MCF 10A (cell line): ENCODE results near the gene LRP1B. TPM values are rescaled to one million over a fixed set of nuclear protein-coding genes. Genes with fewer than 3 reads are reported as not detected.

Experiments
- BruUV-seq: library from RNA; stranded (reverse); fragments of 400-500 nt; replicated peaks from 2 replicates; lab custom pipeline; 2021; lab: Mats Ljungman, UMichigan
- CTCF ChIA-PET: fragments of 300-600 bp; sonication (Branson Sonifier 250); formaldehyde crosslinking; extraction: SDS; loops from one replicate; lab custom pipeline; 2021; ENCODE audit warnings: antibody characterized with exemption, inconsistent platforms; lab: Yijun Ruan, JAX
- POLR2A ChIA-PET: fragments of 300-600, 350-650 bp; sonication (Branson Sonifier 250); formaldehyde crosslinking; extraction: SDS; loops from one replicate; lab custom pipeline; 2020; ENCODE audit warnings: antibody characterized with exemption, inconsistent platforms; lab: Yijun Ruan, JAX
- DNase-seq: peaks from one replicate; pipeline ENCODE4 v3.0.0-alpha.2; 2018; ENCODE audit not compliant: unreplicated experiment
- H3K27ac Mint-ChIP-seq: one replicate; pipeline ENCODE4 v1.8.0; 2022; ENCODE audit warnings: mild to moderate bottlenecking, low read depth, mixed read lengths; ENCODE audit not compliant: unreplicated experiment
- H3K27me3 Mint-ChIP-seq: one replicate; pipeline ENCODE4 v1.8.0; 2022; ENCODE audit warnings: mixed read lengths; ENCODE audit not compliant: insufficient read depth, unreplicated experiment
- H3K36me3 Mint-ChIP-seq: one replicate; pipeline ENCODE4 v1.8.0; 2022; ENCODE audit warnings: mild to moderate bottlenecking, moderate library complexity, mixed read lengths; ENCODE audit not compliant: insufficient read depth, unreplicated experiment
- H3K4me1 Mint-ChIP-seq: one replicate; pipeline ENCODE4 v1.8.0; 2022; ENCODE audit warnings: mixed read lengths; ENCODE audit not compliant: insufficient read depth, unreplicated experiment
- H3K4me3 Mint-ChIP-seq: one replicate; pipeline ENCODE4 v1.8.0; 2022; ENCODE audit warnings: mild to moderate bottlenecking, moderate library complexity, mixed read lengths; ENCODE audit not compliant: unreplicated experiment
- H3K9me3 Mint-ChIP-seq: one replicate; pipeline ENCODE4 v1.8.0; 2022; ENCODE audit warnings: mixed read lengths; ENCODE audit not compliant: unreplicated experiment
- intact Hi-C: fragments of 100-400 bp; cut with micrococcal nuclease; formaldehyde crosslinking; loops from 2 replicates; pipeline ENCODE4 v1.14.1; 2022
- total RNA-seq: library from RNA; stranded (reverse); gene quantifications from 2 replicates; pipeline ENCODE4 v1.2.3, GENCODE V29; 2022
- TF ChIP-seq, protein P1 (sequence below): fragments of 200-600 bp; IDR thresholded peaks from one replicate; pipeline ENCODE4 v1.8.0; 2022; ENCODE audit warnings: antibody characterized with exemption, mild to moderate bottlenecking; ENCODE audit not compliant: unreplicated experiment

The LRP1B gene
- total RNA-seq, 1 experiment from 2014 or later: not detected

GRCh38 chr2:141151611-141152286 is 979.1 kb downstream of the LRP1B start:
- TF ChIP-seq, protein P1, sequence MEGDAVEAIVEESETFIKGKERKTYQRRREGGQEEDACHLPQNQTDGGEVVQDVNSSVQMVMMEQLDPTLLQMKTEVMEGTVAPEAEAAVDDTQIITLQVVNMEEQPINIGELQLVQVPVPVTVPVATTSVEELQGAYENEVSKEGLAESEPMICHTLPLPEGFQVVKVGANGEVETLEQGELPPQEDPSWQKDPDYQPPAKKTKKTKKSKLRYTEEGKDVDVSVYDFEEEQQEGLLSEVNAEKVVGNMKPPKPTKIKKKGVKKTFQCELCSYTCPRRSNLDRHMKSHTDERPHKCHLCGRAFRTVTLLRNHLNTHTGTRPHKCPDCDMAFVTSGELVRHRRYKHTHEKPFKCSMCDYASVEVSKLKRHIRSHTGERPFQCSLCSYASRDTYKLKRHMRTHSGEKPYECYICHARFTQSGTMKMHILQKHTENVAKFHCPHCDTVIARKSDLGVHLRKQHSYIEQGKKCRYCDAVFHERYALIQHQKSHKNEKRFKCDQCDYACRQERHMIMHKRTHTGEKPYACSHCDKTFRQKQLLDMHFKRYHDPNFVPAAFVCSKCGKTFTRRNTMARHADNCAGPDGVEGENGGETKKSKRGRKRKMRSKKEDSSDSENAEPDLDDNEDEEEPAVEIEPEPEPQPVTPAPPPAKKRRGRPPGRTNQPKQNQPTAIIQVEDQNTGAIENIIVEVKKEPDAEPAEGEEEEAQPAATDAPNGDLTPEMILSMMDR: no peak
- no peak for DNase-seq
- CTCF ChIA-PET: no interaction called here
- intact Hi-C loops: no loop called here
- no peaks in the 10 kb centered on the region for H3K4me1 Mint-ChIP-seq
- no TSS peak for BruUV-seq
- H3K27me3 Mint-ChIP-seq: peaks cover 10% of the 10 kb centered on the region
- H3K9me3 Mint-ChIP-seq: no peaks in the 10 kb centered on the region
- POLR2A ChIA-PET: no interaction called here
- no peak overlapping the region for H3K4me3 Mint-ChIP-seq
- H3K36me3 Mint-ChIP-seq: no peaks in the 10 kb centered on the region
- H3K27ac Mint-ChIP-seq: no peak overlapping the region

GRCh38 chr2:141142025-141142424 is 988.8 kb downstream of the LRP1B start:
- CTCF ChIA-PET: interaction anchor here (0.6 kb wide), 1 partner anchor 21 kb away, joined by 4 read pairs; no protein-coding TSS in a partner anchor

DNA sequence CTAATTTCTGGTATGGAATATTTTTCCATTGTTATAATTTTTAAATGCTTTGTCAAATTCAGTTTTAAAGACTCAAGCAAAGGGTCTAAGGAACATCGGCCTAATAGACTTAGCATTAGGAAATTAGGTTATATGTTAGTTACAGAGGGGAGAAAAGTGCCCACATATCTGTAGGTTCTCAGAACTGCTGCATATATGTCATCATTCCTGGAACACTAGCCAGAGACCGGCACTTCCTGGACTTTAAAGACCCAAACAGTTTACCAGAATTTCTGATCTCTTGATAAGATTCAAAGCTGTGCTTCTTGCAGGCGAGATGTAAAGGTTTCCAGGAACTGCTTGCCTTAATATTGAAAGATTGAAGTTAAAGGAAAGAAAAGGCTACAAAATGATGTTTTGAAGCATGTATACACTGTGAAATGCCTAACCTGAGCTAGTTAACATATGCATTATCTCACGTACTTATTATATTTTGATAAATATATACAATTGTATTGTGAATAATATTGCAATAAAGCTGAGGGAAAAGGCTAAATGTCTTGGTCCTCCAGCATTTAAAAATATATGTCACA is 993.6 kb downstream of the LRP1B start:
- POLR2A ChIA-PET: no interaction called here
- no TSS peak for BruUV-seq
- no peaks in the 10 kb centered on the region for H3K9me3 Mint-ChIP-seq

More at GRCh38 chr2:141142025-141142424, 988.8 kb downstream of the LRP1B start:
- H3K27ac Mint-ChIP-seq: no peak overlapping the region
- intact Hi-C loops: no loop called here
- H3K27me3 Mint-ChIP-seq: peaks cover 17% of the 10 kb centered on the region
- BruUV-seq: no TSS peak
- POLR2A ChIA-PET: no interaction called here
- H3K9me3 Mint-ChIP-seq: no peaks in the 10 kb centered on the region
- no peak overlapping the region for H3K4me3 Mint-ChIP-seq
- H3K36me3 Mint-ChIP-seq: no peaks in the 10 kb centered on the region
- H3K4me1 Mint-ChIP-seq: no peaks in the 10 kb centered on the region
- TF ChIP-seq, protein P1: no peak
- DNase-seq: no peak

GRCh38 chr2:141133883-141134282 is 996.9 kb downstream of the LRP1B start:
- BruUV-seq: no TSS peak
- POLR2A ChIA-PET: no interaction called here
- CTCF ChIA-PET: interaction anchor here (0.6 kb wide), 1 partner anchor 21 kb away, joined by 7 read pairs; no protein-coding TSS in a partner anchor
- no peak overlapping the region for H3K27ac Mint-ChIP-seq
- DNase-seq: no peak
- H3K4me3 Mint-ChIP-seq: no peak overlapping the region
- H3K27me3 Mint-ChIP-seq: peaks cover 33% of the 10 kb centered on the region
- no peaks in the 10 kb centered on the region for H3K36me3 Mint-ChIP-seq
- H3K4me1 Mint-ChIP-seq: no peaks in the 10 kb centered on the region
- no peaks in the 10 kb centered on the region for H3K9me3 Mint-ChIP-seq
- intact Hi-C loops: no loop called here
- TF ChIP-seq, protein P1: no peak

More for the DNA sequence above, 993.6 kb downstream of the LRP1B start:
- Mint-ChIP-seq H3K4me3 (no peak overlapping the region), H3K27ac (no peak overlapping the region), H3K36me3 (no peaks in the 10 kb centered on the region), H3K4me1 (no peaks in the 10 kb centered on the region), H3K27me3 (peaks cover 33% of the 10 kb centered on the region)
- no peak for DNase-seq
- TF ChIP-seq, protein P1: no peak
- CTCF ChIA-PET: no interaction called here
- intact Hi-C loops: no loop called here
